Astrocyte of the spinal cord (primary cell): ENCODE data around the gene HIF1A.

ENCODE experiments used
- DNase-seq: peaks from one replicate; pipeline ENCODE4 v3.0.0; 2011; ENCODE audit warnings: low read depth, low spot score
- H3K4me3 ChIP-seq: 2 replicates; pipeline ENCODE4 v1.5.1; 2011; ENCODE audit warnings: low read depth, mild to moderate bottlenecking, low read length, moderate library complexity
- in situ Hi-C: cut with HindIII; loops from 2 replicates; pipeline ENCODE4 v1.10.0; 2017; ENCODE audit warnings: low sequenced_read_pairs
- TF ChIP-seq, protein P1 (sequence below): IDR thresholded peaks from 2 replicates; pipeline ENCODE4 v1.5.1; 2012; ENCODE audit warnings: low read depth, mild to moderate bottlenecking, low read length, inconsistent platforms

HIF1A gene

DNA sequence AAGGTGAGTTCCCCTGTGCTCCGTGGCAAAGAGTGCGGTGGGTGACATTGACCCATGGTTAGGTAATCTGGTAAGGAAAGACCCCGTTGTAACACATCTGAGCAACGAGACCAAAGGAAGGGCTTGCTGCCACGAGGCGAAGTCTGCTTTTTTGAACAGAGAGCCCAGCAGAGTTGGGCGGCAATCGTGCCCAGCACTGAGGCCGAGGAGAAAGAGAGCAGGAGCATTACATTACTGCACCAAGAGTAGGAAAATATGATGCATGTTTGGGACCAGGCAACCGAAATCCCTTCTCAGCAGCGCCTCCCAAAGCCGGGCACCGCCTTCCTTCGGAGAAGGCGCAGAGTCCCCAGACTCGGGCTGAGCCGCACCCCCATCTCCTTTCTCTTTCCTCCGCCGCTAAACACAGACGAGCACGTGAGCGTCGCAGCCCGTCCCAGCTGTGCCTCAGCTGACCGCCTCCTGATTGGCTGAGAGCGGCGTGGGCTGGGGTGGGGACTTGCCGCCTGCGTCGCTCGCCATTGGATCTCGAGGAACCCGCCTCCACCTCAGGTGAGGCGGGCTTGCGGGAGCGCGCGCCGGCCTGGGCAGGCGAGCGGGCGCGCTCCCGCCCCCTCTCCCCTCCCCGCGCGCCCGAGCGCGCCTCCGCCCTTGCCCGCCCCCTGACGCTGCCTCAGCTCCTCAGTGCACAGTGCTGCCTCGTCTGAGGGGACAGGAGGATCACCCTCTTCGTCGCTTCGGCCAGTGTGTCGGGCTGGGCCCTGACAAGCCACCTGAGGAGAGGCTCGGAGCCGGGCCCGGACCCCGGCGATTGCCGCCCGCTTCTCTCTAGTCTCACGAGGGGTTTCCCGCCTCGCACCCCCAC, at the start of gene HIF1A:
TSS of gene HIF1A (plus strand) at position 684 of the 865 bp plus-strand sequence. CDS start 292 bp downstream, outside the sequence.
- DNase-seq: peak; percentile 100
- peak within 1 kb of the TSS; percentile 96 for H3K4me3 ChIP-seq
- TF ChIP-seq, protein P1, sequence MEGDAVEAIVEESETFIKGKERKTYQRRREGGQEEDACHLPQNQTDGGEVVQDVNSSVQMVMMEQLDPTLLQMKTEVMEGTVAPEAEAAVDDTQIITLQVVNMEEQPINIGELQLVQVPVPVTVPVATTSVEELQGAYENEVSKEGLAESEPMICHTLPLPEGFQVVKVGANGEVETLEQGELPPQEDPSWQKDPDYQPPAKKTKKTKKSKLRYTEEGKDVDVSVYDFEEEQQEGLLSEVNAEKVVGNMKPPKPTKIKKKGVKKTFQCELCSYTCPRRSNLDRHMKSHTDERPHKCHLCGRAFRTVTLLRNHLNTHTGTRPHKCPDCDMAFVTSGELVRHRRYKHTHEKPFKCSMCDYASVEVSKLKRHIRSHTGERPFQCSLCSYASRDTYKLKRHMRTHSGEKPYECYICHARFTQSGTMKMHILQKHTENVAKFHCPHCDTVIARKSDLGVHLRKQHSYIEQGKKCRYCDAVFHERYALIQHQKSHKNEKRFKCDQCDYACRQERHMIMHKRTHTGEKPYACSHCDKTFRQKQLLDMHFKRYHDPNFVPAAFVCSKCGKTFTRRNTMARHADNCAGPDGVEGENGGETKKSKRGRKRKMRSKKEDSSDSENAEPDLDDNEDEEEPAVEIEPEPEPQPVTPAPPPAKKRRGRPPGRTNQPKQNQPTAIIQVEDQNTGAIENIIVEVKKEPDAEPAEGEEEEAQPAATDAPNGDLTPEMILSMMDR: peak; percentile 32
- in situ Hi-C loops: no loop called here

DNA sequence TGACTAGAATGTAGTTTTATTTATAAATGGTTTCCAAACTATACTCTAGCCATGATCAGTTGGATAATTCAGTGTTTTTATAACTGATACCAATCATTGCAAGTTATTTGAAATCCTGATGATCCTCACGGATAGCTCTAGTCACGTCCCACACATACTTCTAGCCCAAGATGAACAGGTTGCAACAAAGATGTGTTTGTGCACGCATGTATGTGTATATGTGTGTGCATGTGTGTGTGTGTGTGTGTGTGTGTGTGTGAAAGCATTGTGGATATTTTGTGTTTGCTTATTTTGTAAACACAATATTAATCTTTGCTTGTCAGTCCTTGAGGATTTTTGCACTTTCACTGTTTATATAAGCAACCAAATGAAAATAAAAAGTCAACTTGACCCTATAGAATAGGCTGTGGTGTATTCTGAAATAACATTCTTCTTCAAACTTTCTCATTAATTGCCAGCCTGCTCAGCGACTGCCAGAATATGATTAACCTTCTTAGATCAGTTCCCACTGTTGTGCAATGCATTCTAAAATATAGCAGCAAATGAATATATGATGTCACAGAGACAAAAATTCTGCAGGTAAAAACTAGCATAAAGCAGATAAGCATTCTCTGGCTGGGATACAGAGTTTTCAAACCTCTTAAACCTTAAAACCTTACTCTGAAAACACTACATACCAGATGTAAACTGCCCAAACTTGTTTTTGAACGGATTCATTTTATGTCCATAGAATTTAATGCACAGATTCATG, 48.8 kb upstream of the HIF1A start:
- TF ChIP-seq, protein P1: no peak
- no peak for DNase-seq
- no peak overlapping the region for H3K4me3 ChIP-seq
- in situ Hi-C loops: no loop called here

DNA sequence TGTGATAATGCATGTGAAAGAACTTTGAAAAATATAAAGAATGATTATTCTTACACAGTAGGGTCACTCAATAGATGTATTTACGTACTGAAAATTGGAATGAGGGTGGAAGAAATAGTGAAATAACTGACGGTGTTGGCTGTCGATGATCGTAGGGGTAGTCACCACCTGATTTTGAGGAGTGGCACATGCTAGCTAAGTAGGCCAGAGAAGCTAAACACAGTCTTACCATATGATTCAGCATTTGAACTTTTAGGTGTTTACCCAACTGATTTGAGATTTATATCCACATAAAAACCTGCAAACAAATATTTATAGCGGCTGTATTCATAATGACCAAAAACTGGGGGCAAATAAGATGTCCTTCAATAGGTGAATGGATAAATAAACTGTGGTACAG, 47.6 kb upstream of the HIF1A start:
- TF ChIP-seq, protein P1: no peak
- no peak for DNase-seq
- H3K4me3 ChIP-seq: no peak overlapping the region
- in situ Hi-C loops: no loop called here

DNA sequence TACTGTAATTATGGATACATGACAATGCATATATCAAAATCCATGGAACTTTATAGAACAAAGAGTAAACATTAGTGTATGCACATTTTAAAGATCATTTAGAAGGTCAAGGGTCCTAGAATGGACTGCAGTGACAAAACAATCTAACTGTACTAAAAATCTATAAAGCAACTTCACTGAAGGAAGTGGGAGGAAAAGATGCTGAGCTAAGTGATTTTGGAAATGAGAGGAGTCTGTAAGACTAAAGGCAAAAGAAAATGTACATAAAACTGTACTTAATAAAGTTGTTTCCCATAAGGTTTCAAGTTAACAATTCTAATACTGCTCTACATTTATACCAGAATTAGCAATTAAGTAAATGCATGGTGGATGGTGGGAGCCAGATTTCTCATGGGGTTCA, 46.9 kb upstream of the HIF1A start:
- H3K4me3 ChIP-seq: no peak overlapping the region
- TF ChIP-seq, protein P1: no peak
- no peak for DNase-seq
- in situ Hi-C loops: no loop called here

DNA sequence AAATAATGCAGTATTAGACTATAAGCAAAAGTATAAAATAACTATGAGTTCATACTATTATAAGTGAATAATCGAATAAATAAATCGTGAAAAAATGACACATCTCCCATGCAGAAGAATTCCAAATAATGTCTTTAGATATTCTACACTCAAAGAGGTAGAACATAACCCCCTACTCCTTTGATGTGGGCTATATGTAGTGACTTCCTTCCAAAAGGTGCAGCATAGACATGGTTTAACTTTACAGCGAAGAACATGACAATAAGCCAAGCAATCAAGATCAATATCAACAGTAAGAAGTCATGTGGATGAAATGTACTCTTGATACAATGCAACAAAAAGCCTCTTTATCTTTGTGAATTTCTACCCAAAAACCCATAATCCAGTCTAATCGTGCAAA, 46.0 kb upstream of the HIF1A start:
- in situ Hi-C loops: no loop called here
- no peak for DNase-seq
- H3K4me3 ChIP-seq: no peak overlapping the region
- TF ChIP-seq, protein P1: no peak

DNA sequence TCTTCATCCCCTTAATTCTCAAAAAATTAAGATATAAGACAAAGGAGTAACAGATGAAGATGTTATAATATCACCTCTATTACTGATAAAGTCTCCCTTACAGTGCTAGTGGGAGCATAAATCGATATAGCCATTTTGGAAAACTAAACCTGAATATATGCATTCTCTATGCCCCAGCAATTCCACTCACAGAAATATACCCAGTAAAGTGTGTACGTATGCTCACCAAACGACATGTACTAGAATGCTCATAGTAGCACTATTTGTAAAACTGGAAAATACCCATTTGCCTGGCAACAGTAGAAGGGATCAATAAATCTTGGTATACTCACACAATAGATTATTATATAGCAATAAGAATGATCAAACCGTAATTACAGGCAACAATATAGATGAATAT, 44.0 kb upstream of the HIF1A start:
- in situ Hi-C loops: no loop called here
- no peak overlapping the region for H3K4me3 ChIP-seq
- DNase-seq: no peak
- TF ChIP-seq, protein P1: no peak
